A549 (cell line): Measurements from ENCODE around the gene XG.

Experiments used
- BHLHE40 ChIP-seq: IDR thresholded peaks from 2 replicates; pipeline ENCODE4 v1.6.1; 2012; ENCODE audit warnings: low read depth, low read length, inconsistent platforms
- CEBPB ChIP-seq, 2 experiments: fragments of >200 bp in 1 of 2; sonication (Bioruptor Twin) in 1 of 2; formaldehyde crosslinking in 1 of 2; IDR thresholded peaks; 2 replicates each; pipeline ENCODE4 v1.6.1; 2012 to 2016
- CHD2 ChIP-seq: fragments of 150-350 bp; IDR thresholded peaks from 2 replicates; pipeline ENCODE4 v1.6.1; 2014; ENCODE audit warnings: low read length; ENCODE audit not compliant: partially characterized antibody
- HDAC2 ChIP-seq: fragments of 200-600 bp; sonication (generic); IDR thresholded peaks from 2 replicates; pipeline ENCODE4 v1.6.1; 2016
- JUN ChIP-seq, 2 experiments: fragments of >200 bp; sonication (Bioruptor Twin); formaldehyde crosslinking; IDR thresholded peaks; 2 replicates in 1 of 2; 3 replicates in 1 of 2; pipeline ENCODE4 v1.6.1; 2016 to 2017
- JUNB ChIP-seq: fragments of >200 bp; sonication (Bioruptor Twin); formaldehyde crosslinking; IDR thresholded peaks from 2 replicates; pipeline ENCODE4 v1.6.1; 2016
- KDM1A ChIP-seq: fragments of 200-600 bp; sonication (generic); IDR thresholded peaks from 2 replicates; pipeline ENCODE4 v1.6.1; 2016; ENCODE audit warnings: low read depth, mild to moderate bottlenecking
- NPAS2 ChIP-seq: fragments of 250-450 bp; sonication (Bioruptor Pico); IDR thresholded peaks from 2 replicates; pipeline ENCODE4 v1.8.0; 2022; ENCODE audit warnings: mild to moderate bottlenecking, moderate library complexity, borderline replicate concordance
- POLR2A ChIP-seq: IDR thresholded peaks from 2 replicates; pipeline ENCODE4 v1.6.1; 2012; ENCODE audit warnings: mild to moderate bottlenecking, low read length
- TP53 ChIP-seq: fragments of 250-450 bp; sonication (Bioruptor Pico); IDR thresholded peaks from 2 replicates; pipeline ENCODE4 v1.5.0; 2021; ENCODE audit warnings: mild to moderate bottlenecking, moderate library complexity
- ZFP36 ChIP-seq: fragments of 450-650 bp; IDR thresholded peaks from 2 replicates; pipeline ENCODE4 v1.6.1; 2014; ENCODE audit warnings: borderline replicate concordance; ENCODE audit not compliant: partially characterized antibody
- TF ChIP-seq, protein P1 (sequence below): fragments of >200 bp; sonication (Bioruptor Twin); formaldehyde crosslinking; IDR thresholded peaks from 3 replicates; pipeline ENCODE4 v1.5.1; 2016
- TF ChIP-seq, protein P2 (sequence below): fragments of 200-600 bp; sonication (generic); IDR thresholded peaks from 2 replicates; pipeline ENCODE4 v1.6.1; 2016; ENCODE audit warnings: antibody characterized with exemption, mild to moderate bottlenecking, moderate library complexity
- TF ChIP-seq, protein P3 (sequence below): IDR thresholded peaks from 2 replicates; pipeline ENCODE4 v1.6.1; 2012

DNA sequence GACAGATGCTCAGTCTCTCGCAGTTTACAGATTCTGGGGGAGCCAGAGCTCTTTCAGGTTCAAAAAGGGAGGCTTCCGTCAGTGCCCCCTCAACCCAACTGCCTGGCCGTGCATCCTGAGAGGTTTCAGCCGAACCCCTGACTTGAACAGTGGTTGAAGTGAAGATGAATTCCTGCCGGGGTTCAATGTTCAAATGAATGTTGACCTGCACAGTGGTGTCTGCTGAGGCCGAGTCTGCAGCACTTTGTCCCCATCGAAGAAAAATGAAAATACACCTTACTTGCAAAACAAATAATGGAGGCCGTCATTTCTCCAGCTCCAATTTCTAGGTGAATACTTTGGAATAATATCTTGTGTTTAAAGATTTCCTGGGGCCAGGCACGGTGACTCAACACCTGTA is 110.6 kb downstream of the XG start:
- TF ChIP-seq NPAS2 (CRISPR knock-in tag) (no peak), BHLHE40 (no peak), KDM1A (no peak), HDAC2 (no peak), CEBPB (IDR thresholded peaks at IDR 0.05) (no peak), ZFP36 (no peak), JUN (IDR thresholded peaks at IDR 0.05) (no peak), POLR2A (no peak), CHD2 (no peak), TP53 (CRISPR knock-in tag) (no peak), JUNB (no peak)
- TF ChIP-seq, protein P1, sequence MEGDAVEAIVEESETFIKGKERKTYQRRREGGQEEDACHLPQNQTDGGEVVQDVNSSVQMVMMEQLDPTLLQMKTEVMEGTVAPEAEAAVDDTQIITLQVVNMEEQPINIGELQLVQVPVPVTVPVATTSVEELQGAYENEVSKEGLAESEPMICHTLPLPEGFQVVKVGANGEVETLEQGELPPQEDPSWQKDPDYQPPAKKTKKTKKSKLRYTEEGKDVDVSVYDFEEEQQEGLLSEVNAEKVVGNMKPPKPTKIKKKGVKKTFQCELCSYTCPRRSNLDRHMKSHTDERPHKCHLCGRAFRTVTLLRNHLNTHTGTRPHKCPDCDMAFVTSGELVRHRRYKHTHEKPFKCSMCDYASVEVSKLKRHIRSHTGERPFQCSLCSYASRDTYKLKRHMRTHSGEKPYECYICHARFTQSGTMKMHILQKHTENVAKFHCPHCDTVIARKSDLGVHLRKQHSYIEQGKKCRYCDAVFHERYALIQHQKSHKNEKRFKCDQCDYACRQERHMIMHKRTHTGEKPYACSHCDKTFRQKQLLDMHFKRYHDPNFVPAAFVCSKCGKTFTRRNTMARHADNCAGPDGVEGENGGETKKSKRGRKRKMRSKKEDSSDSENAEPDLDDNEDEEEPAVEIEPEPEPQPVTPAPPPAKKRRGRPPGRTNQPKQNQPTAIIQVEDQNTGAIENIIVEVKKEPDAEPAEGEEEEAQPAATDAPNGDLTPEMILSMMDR = no peak
- TF ChIP-seq, protein P2, sequence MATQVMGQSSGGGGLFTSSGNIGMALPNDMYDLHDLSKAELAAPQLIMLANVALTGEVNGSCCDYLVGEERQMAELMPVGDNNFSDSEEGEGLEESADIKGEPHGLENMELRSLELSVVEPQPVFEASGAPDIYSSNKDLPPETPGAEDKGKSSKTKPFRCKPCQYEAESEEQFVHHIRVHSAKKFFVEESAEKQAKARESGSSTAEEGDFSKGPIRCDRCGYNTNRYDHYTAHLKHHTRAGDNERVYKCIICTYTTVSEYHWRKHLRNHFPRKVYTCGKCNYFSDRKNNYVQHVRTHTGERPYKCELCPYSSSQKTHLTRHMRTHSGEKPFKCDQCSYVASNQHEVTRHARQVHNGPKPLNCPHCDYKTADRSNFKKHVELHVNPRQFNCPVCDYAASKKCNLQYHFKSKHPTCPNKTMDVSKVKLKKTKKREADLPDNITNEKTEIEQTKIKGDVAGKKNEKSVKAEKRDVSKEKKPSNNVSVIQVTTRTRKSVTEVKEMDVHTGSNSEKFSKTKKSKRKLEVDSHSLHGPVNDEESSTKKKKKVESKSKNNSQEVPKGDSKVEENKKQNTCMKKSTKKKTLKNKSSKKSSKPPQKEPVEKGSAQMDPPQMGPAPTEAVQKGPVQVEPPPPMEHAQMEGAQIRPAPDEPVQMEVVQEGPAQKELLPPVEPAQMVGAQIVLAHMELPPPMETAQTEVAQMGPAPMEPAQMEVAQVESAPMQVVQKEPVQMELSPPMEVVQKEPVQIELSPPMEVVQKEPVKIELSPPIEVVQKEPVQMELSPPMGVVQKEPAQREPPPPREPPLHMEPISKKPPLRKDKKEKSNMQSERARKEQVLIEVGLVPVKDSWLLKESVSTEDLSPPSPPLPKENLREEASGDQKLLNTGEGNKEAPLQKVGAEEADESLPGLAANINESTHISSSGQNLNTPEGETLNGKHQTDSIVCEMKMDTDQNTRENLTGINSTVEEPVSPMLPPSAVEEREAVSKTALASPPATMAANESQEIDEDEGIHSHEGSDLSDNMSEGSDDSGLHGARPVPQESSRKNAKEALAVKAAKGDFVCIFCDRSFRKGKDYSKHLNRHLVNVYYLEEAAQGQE = no peak
- TF ChIP-seq, protein P3, sequence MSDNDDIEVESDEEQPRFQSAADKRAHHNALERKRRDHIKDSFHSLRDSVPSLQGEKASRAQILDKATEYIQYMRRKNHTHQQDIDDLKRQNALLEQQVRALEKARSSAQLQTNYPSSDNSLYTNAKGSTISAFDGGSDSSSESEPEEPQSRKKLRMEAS = no peak
